Ovary (tissue), 9 donors: ENCODE results near the gene KIAA0586. TPM values are rescaled to one million over a fixed set of nuclear protein-coding genes. Genes with fewer than 3 reads are reported as not detected.
"Not testable (repeated sequence)": the region's sequence is repeated elsewhere in the genome, so short reads cannot be mapped to it uniquely, and the experiment has no call there.

Experiments
- DNase-seq, 5 donors: peaks; one replicate each; pipeline ENCODE4 v3.0.0-alpha.2; 2019 to 2020
- H3K27ac ChIP-seq, 2 donors: fragments of 200-600 bp; one replicate each; pipeline versions ENCODE4 v1.5.1 to v1.8.0; 2019 to 2022
- H3K27me3 ChIP-seq: fragments of 200-600 bp; one replicate; pipeline ENCODE4 v1.8.0; 2022
- H3K36me3 ChIP-seq: fragments of 200-600 bp; sonication (generic); one replicate; pipeline ENCODE4 v1.5.1; 2019
- H3K4me1 ChIP-seq: one replicate; pipeline ENCODE4 v1.8.1; 2013; ENCODE audit warnings: mild to moderate bottlenecking, moderate library complexity; ENCODE audit not compliant: insufficient read depth
- H3K4me3 ChIP-seq: fragments of 200-600 bp; sonication (generic); one replicate; pipeline ENCODE4 v1.5.1; 2017
- H3K9me3 ChIP-seq, 2 donors: fragments of 200-600 bp in 1 of 2; sonication (generic) in 1 of 2; one replicate each; pipeline versions ENCODE4 v1.5.1 to v1.8.1; 2013 to 2019; ENCODE audit warnings: mild to moderate bottlenecking in 1 of 2, moderate library complexity in 1 of 2
- EP300 ChIP-seq: sonication (generic); formaldehyde crosslinking; IDR thresholded peaks from one replicate; pipeline ENCODE4 v1.6.1; 2017; ENCODE audit warnings: antibody characterized with exemption
- POLR2A ChIP-seq: fragments of 450-650 bp; IDR thresholded peaks from one replicate; pipeline ENCODE4 v1.6.1; 2017; ENCODE audit warnings: antibody characterized with exemption, mild to moderate bottlenecking, moderate library complexity
- WGBS, 3 donors: extraction: QIAGEN DNeasy Blood & Tissue Kit in 1 of 3; methylation state at CpG; one replicate each; pipeline versions ENCODE4 v1.1.5 to v1.1.7; 2013 to 2017; 5-methylcytosine and 5-hydroxymethylcytosine counted together
- intact Hi-C, 4 donors: fragments of 100-400 bp; cut with DNase I; formaldehyde crosslinking; loops; one replicate each; pipeline versions ENCODE4 v1.11.0 to v1.15.1; 2022 to 2023
- polyA plus RNA-seq, 2 donors: library from polyadenylated mRNA; stranded (reverse); fragments of 200-250 nt in 1 of 2; fragments of 350-450 nt in 1 of 2; fragmentation: Illumina TruSeq in 1 of 2; extraction: RNeasy Lipid Tissue Mini Kit (QIAGEN cat#74804) in 1 of 2; gene quantifications; one replicate each; pipeline ENCODE4 v1.2.3, GENCODE V29; 2013 to 2014
- total RNA-seq, 7 donors: library from RNA; depleted of rRNA in 2 of 7; stranded (reverse); fragments of >200 nt in 2 of 7; fragmentation: NEBNext Ultra II Directional in 3 of 7; extraction: Animal tissue kit (Norgen Biotek cat#: 25700) in 3 of 7; gene quantifications; one replicate each; pipeline versions ENCODE4 v1.1.0 to v1.2.4, GENCODE V29; 2016 to 2023
- TF ChIP-seq, protein P1 (sequence below), 3 donors: fragments of 450-650 bp in 2 of 3; fragments of 200-600 bp in 1 of 3; IDR thresholded peaks; one replicate each; pipeline versions ENCODE4 v1.5.1 to v1.8.0; 2016 to 2022; ENCODE audit warnings: antibody characterized with exemption in 3 of 3, mild to moderate bottlenecking in 1 of 3
- donor health status: DM: no; HTN: no; CAD: no; lungs with moderate emphysema.
- donor health status: DM: no; HTN: no; CAD: no.
- donor health status: Bipolar disorder and iron deficiency.
- donor health status: DM: yes; HTN: yes; CAD: no.
- donor health status: DM: no; HTN: no; CAD: no.
- donor health status: DM: yes; HTN: yes; CAD: no.

The KIAA0586 gene
- total and polyA plus RNA-seq, 9 donors = 4.6 to 19.1 (median 13.7) TPM

DNA sequence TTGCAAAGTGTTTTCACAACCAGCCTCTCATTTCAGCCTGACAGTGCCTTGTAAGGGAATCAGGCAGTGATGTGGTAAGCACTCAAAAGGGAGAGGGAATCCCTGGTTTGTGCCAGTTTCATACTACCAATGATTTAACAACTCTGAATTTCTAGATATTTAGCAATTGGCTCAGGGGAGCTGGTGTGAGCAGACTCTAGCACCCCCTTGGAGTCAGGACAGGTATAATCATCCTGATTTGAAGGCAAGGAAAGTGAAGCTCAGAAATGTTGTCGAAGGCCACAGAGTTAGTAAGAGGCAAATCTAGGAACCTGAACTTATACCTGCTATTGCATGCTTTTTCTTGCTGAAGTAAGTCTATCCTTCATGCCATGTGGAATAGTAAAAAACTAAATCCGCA is 147.1 kb downstream of the KIAA0586 start:
- TF ChIP-seq, protein P1, sequence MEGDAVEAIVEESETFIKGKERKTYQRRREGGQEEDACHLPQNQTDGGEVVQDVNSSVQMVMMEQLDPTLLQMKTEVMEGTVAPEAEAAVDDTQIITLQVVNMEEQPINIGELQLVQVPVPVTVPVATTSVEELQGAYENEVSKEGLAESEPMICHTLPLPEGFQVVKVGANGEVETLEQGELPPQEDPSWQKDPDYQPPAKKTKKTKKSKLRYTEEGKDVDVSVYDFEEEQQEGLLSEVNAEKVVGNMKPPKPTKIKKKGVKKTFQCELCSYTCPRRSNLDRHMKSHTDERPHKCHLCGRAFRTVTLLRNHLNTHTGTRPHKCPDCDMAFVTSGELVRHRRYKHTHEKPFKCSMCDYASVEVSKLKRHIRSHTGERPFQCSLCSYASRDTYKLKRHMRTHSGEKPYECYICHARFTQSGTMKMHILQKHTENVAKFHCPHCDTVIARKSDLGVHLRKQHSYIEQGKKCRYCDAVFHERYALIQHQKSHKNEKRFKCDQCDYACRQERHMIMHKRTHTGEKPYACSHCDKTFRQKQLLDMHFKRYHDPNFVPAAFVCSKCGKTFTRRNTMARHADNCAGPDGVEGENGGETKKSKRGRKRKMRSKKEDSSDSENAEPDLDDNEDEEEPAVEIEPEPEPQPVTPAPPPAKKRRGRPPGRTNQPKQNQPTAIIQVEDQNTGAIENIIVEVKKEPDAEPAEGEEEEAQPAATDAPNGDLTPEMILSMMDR (IDR thresholded peaks at IDR 0.05) = no peak
- TF ChIP-seq EP300 (no peak), POLR2A (no peak)
- no peak overlapping the region for H3K4me3 ChIP-seq
- DNase-seq = no peak
- H3K4me1 ChIP-seq = no peaks in the 10 kb centered on the region
- no peaks in the 10 kb centered on the region for H3K27me3 ChIP-seq
- no peak overlapping the region for H3K27ac ChIP-seq
- 89 to 92% (median 89%) methylated on average over 2 of the region's 2 CpGs for WGBS, 3 donors
- intact Hi-C loops = no loop called here
- H3K9me3 ChIP-seq = no peaks in the 10 kb centered on the region
- H3K36me3 ChIP-seq = no peaks in the 10 kb centered on the region

DNA sequence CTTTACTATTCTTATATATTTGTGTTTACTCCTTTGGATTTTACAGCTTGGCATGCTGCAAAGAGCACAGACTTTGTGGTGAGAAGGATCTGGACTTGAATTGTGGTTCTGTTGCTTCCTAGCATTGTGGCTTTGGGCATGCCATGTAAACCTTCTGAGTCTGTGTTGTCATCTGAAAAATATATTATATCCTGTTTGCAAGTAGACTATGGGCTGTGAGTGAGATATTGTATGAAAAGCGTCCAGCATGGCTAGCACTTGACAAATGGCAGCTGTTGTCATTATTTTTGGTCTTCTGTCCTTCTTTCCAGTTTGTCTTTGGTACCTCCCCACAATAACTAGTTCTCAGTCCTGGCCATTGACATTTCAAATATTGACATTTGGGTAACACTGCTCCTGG is 148.4 kb downstream of the KIAA0586 start:
- H3K27ac ChIP-seq = no peak overlapping the region
- no peaks in the 10 kb centered on the region for H3K36me3 ChIP-seq
- H3K27me3 ChIP-seq = no peaks in the 10 kb centered on the region
- WGBS, 3 donors = 31 to 48% (median 40%) methylated on average over 1 of the region's 1 CpG
- intact Hi-C loops = no loop called here
- no peak for DNase-seq
- no peak overlapping the region for H3K4me3 ChIP-seq
- H3K4me1 ChIP-seq = no peaks in the 10 kb centered on the region
- TF ChIP-seq EP300 (no peak), POLR2A (no peak)
- TF ChIP-seq, protein P1 (IDR thresholded peaks at IDR 0.05) = no peak
- no peaks in the 10 kb centered on the region for H3K9me3 ChIP-seq

DNA sequence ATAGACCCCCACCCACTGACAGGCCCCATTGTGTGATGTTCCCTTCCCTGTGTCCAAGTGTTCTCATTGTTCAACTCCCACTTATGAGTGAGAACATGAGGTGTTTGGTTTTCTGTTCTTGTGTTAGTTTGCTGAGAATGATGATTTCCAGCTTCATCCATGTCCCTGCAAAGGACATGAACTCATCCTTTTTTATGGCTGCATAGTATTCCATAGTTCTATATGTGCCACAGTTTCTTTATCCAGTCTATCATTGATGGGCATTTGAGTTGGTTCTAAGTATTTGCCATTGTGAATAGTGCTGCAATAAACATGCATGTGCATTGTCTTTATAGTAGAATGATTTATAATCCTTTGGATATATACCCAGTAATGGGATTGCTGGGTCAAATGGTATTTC is 152.5 kb downstream of the KIAA0586 start:
- H3K4me3 ChIP-seq, DNase-seq, H3K27me3 ChIP-seq, H3K27ac ChIP-seq, H3K4me1 ChIP-seq, intact Hi-C loops, H3K36me3 ChIP-seq, H3K9me3 ChIP-seq: not testable (repeated sequence)

DNA sequence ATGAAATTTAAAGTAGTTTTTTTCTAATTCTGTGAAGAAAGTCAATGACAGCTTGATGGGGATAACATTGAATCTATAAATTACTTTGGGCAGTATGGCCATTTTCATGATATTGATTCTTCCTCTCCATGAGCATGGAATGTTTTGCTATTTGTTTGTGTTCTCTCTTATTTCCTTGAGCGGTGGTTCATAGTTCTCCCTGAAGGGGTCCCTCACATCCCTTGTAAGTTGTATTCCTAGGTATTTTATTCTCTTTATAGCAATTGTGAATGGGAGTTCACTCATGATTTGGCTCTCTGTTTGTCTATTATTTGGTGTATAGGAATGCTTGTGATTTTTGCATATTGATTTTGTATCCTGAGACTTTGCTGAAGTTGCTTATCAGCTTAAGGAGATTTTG is 153.9 kb downstream of the KIAA0586 start:
- 92 to 97% (median 93%) methylated on average over 1 of the region's 1 CpG for WGBS, 3 donors
- H3K36me3 ChIP-seq, DNase-seq, H3K27ac ChIP-seq, H3K4me1 ChIP-seq, intact Hi-C loops, H3K9me3 ChIP-seq, H3K27me3 ChIP-seq, H3K4me3 ChIP-seq: not testable (repeated sequence)

DNA sequence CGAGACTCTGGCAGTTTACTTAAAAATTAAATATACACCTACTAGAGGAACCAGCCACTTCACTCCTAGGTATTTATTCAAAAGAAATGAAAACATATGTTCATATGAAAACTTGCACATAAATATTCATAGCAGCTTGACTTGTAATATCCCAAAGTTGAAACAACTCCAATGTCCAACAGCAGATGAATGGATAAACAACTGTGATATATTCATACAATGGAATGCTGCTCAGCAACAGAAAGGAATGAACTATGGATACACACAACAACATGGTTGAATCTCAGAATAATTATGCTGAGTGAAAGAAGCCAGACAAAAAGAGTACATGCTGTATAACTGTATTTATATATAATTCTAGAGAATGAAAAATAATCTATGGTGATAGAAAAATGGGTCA is 156.9 kb downstream of the KIAA0586 start:
- TF ChIP-seq EP300 = no peak
- TF ChIP-seq, protein P1 (IDR thresholded peaks at IDR 0.05) = no peak
- TF ChIP-seq POLR2A = no peak
- no peaks in the 10 kb centered on the region for H3K4me1 ChIP-seq
- DNase-seq = no peak
- no peaks in the 10 kb centered on the region for H3K27me3 ChIP-seq
- intact Hi-C loops = no loop called here
- no peak overlapping the region for H3K4me3 ChIP-seq
- H3K36me3 ChIP-seq = no peaks in the 10 kb centered on the region
- WGBS, 3 donors = 52 to 56% (median 55%) methylated on average over 1 of the region's 1 CpG
- no peak overlapping the region for H3K27ac ChIP-seq
- no peaks in the 10 kb centered on the region for H3K9me3 ChIP-seq

DNA sequence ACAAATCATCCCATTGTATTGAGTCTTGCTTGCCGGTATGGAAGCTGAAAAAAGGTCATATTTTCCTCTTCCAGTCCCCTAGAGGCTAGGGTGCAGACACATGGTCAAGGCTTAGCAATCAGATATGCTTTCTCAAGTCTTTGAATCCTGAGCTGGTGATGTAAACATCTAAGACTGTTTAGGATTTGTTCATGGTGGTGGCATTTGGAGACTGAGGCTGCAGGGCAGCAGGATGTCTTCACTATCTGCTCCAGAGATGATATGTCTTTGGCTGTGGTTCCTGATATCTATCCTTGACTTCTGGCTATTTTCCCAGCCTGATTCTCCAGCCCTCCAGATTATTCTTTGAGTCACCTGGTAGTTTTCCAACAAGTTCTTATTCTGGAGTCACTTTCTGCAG is 159.8 kb downstream of the KIAA0586 start:
- WGBS, 3 donors = 8 to 16% (median 10%) methylated on average over 1 of the region's 1 CpG
- Histone ChIP-seq H3K4me1 (no peaks in the 10 kb centered on the region), H3K27me3 (no peaks in the 10 kb centered on the region), H3K4me3 (no peak overlapping the region), H3K27ac (no peak overlapping the region), H3K36me3 (no peaks in the 10 kb centered on the region), H3K9me3 (no peaks in the 10 kb centered on the region)
- intact Hi-C loops = no loop called here
- TF ChIP-seq, protein P1 (IDR thresholded peaks at IDR 0.05) = no peak
- TF ChIP-seq EP300 (no peak), POLR2A (no peak)
- no peak for DNase-seq

DNA sequence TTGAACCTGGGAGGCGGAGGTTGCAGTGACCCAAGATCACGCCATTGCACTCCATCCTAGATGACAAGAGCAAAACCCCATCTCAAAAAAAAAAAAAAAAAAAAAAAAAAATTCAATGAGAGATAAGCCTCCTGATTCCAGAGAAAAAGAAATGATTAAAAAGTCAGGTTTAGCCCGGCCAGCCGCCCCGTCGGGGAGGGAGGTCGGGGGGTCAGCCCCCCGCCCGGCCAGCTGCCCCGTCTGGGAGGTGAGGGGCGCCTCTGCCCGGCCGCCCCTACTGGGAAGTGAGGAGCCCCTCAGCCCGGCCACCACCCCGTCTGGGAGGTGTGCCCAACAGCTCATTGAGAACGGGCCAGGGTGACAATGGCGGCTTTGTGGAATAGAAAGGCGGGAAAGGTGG is 160.8 kb downstream of the KIAA0586 start:
- WGBS, 3 donors = 90 to 94% (median 93%) methylated on average over 18 of the region's 18 CpGs
- not testable (repeated sequence) for H3K36me3 ChIP-seq, H3K9me3 ChIP-seq

More for the DNA sequence above, 160.8 kb downstream of the KIAA0586 start:
- H3K27me3 ChIP-seq, intact Hi-C loops, DNase-seq, H3K4me3 ChIP-seq, H3K4me1 ChIP-seq, H3K27ac ChIP-seq: not testable (repeated sequence)
